ENCODE measurements around the gene KRAS.

The KRAS gene

DNA sequence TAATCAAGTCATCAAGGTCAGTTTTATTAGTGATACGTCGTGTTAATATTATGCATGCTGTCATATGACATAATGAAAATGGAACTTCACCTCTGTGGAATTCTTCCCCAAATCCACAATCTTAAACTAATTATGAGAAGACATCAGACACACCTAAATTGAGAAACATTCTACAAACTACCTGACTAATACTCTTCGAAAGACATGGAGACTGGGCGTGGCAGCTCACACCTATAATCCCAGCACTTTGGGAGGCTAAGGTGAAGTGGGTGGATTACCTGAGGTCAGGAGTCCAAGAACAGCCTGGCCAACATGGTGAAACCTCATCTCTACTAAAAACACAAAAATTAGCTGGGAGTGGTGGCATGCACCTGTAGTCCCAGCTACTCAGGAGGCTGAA is 33.3 kb upstream of the KRAS start:
- H3K9me2 ChIP-seq (replicated peaks; ENCODE audit: control insufficient read depth, low read length), result no peaks in the 10 kb centered on the region
- no peaks in the 10 kb centered on the region for H3K79me2 ChIP-seq (ENCODE audit: control insufficient read depth, low read length)
- no peak overlapping the region for H3K27ac ChIP-seq (ENCODE audit: low read depth, low read length)
- no peaks in the 10 kb centered on the region for H3F3A ChIP-seq (ENCODE audit: control insufficient read depth, insufficient read depth)
- TF ChIP-seq EZH2phosphoT487 (IDR thresholded peaks at IDR 0.05; ENCODE audit: borderline replicate concordance, low read length), result no peak
- H4K20me1 ChIP-seq (ENCODE audit: control insufficient read depth, insufficient read depth, low read depth, low read length), result no peaks in the 10 kb centered on the region
- no peak overlapping the region for H3K4me3 ChIP-seq (ENCODE audit: low read length)
- no peaks in the 10 kb centered on the region for H3K36me3 ChIP-seq (ENCODE audit: control insufficient read depth, low read length)
- H3K4me2 ChIP-seq (ENCODE audit: low read length), result no peak overlapping the region
- no peaks in the 10 kb centered on the region for H3K27me3 ChIP-seq (ENCODE audit: control insufficient read depth, low read length)
- H3K4me1 ChIP-seq (ENCODE audit: control insufficient read depth, low read length), result peaks cover 17% of the 10 kb centered on the region
- no peaks in the 10 kb centered on the region for H3K9me3 ChIP-seq (ENCODE audit: control insufficient read depth, insufficient read depth, low read length)

DNA sequence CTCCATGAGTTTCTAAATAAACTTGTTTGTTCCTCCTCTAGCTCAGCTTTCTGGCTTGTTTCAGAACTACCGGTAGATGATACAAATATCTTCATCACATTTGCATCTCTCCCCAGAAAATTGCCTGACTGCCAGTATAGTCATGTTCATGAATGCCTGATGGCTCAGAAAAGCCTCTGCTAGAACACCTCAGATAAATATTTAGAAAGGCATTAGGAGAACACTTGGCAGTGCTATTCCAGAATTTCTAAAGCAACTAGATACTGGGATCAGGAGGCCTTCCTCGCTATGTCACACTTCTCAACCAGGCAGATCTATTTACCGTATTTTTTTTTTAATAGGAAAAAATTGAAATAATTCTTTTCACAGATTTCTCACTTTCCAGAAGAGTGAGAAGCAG is 32.3 kb upstream of the KRAS start:
- Histone ChIP-seq H4K20me1 (ENCODE audit: control insufficient read depth, insufficient read depth, low read depth, low read length) (no peaks in the 10 kb centered on the region), H3K9me3 (ENCODE audit: control insufficient read depth, insufficient read depth, low read length) (no peaks in the 10 kb centered on the region), H3K9me2 (replicated peaks; ENCODE audit: control insufficient read depth, low read length) (no peaks in the 10 kb centered on the region), H3K4me2 (ENCODE audit: low read length) (peak overlapping the region; percentile 17; the same call in 1 of the 2 replicates), H3K4me3 (ENCODE audit: low read length) (no peak overlapping the region), H3K27ac (ENCODE audit: low read depth, low read length) (no peak overlapping the region), H3F3A (ENCODE audit: control insufficient read depth, insufficient read depth) (no peaks in the 10 kb centered on the region), H3K79me2 (ENCODE audit: control insufficient read depth, low read length) (no peaks in the 10 kb centered on the region), H3K36me3 (ENCODE audit: control insufficient read depth, low read length) (no peaks in the 10 kb centered on the region), H3K27me3 (ENCODE audit: control insufficient read depth, low read length) (no peaks in the 10 kb centered on the region), H3K4me1 (ENCODE audit: control insufficient read depth, low read length) (peaks cover 17% of the 10 kb centered on the region)
- no peak for TF ChIP-seq EZH2phosphoT487 (IDR thresholded peaks at IDR 0.05; ENCODE audit: borderline replicate concordance, low read length)
- TF ChIP-seq, protein P1, sequence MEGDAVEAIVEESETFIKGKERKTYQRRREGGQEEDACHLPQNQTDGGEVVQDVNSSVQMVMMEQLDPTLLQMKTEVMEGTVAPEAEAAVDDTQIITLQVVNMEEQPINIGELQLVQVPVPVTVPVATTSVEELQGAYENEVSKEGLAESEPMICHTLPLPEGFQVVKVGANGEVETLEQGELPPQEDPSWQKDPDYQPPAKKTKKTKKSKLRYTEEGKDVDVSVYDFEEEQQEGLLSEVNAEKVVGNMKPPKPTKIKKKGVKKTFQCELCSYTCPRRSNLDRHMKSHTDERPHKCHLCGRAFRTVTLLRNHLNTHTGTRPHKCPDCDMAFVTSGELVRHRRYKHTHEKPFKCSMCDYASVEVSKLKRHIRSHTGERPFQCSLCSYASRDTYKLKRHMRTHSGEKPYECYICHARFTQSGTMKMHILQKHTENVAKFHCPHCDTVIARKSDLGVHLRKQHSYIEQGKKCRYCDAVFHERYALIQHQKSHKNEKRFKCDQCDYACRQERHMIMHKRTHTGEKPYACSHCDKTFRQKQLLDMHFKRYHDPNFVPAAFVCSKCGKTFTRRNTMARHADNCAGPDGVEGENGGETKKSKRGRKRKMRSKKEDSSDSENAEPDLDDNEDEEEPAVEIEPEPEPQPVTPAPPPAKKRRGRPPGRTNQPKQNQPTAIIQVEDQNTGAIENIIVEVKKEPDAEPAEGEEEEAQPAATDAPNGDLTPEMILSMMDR (IDR thresholded peaks at IDR 0.05; ENCODE audit: low read depth, low read length, poor library complexity, severe bottlenecking), result no peak

- TF ChIP-seq EZH2phosphoT487 (IDR thresholded peaks at IDR 0.05; ENCODE audit: borderline replicate concordance, low read length), result no peak
- TF ChIP-seq, protein P1 (IDR thresholded peaks at IDR 0.05; ENCODE audit: low read depth, low read length, poor library complexity, severe bottlenecking), result no peak
- Histone ChIP-seq H3K4me3 (ENCODE audit: low read length) (no peak overlapping the region), H3K4me1 (ENCODE audit: control insufficient read depth, low read length) (peaks cover 17% of the 10 kb centered on the region), H3K27me3 (ENCODE audit: control insufficient read depth, low read length) (no peaks in the 10 kb centered on the region), H3K4me2 (ENCODE audit: low read length) (no peak overlapping the region), H3K79me2 (ENCODE audit: control insufficient read depth, low read length) (no peaks in the 10 kb centered on the region), H3F3A (ENCODE audit: control insufficient read depth, insufficient read depth) (no peaks in the 10 kb centered on the region), H4K20me1 (ENCODE audit: control insufficient read depth, insufficient read depth, low read depth, low read length) (no peaks in the 10 kb centered on the region), H3K27ac (ENCODE audit: low read depth, low read length) (no peak overlapping the region), H3K9me3 (ENCODE audit: control insufficient read depth, insufficient read depth, low read length) (no peaks in the 10 kb centered on the region), H3K9me2 (replicated peaks; ENCODE audit: control insufficient read depth, low read length) (no peaks in the 10 kb centered on the region), H3K36me3 (ENCODE audit: control insufficient read depth, low read length) (no peaks in the 10 kb centered on the region)
Measured at GRCh38 chr12:25280082-25280481, 29.4 kb upstream of the KRAS start.

DNA sequence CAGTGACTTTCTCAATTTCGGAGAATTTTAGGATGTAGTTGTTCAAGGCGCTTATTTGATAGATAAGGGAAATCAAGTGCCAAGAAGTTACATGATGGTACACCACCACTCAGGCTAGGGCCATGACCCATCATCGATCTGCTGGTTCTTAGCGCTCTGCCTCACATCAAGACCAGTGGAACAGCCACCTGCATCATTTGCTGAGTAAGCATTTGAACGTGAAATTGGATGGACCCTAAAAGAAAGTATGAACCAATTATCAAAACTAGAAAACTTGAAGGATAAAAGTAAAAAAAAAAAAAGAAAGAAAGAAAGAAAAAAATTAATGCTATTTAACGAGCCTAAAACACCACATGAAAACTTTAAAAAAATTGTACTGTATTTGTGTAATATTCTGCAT is 27.5 kb upstream of the KRAS start:
- TF ChIP-seq, protein P1 (IDR thresholded peaks at IDR 0.05; ENCODE audit: low read depth, low read length, poor library complexity, severe bottlenecking), result no peak
- TF ChIP-seq EZH2phosphoT487 (IDR thresholded peaks at IDR 0.05; ENCODE audit: borderline replicate concordance, low read length), result no peak
- Histone ChIP-seq H3K4me1 (ENCODE audit: control insufficient read depth, low read length) (peaks cover 16% of the 10 kb centered on the region), H3F3A (ENCODE audit: control insufficient read depth, insufficient read depth) (no peaks in the 10 kb centered on the region), H3K79me2 (ENCODE audit: control insufficient read depth, low read length) (no peaks in the 10 kb centered on the region), H3K36me3 (ENCODE audit: control insufficient read depth, low read length) (no peaks in the 10 kb centered on the region), H3K9me3 (ENCODE audit: control insufficient read depth, insufficient read depth, low read length) (no peaks in the 10 kb centered on the region), H3K27me3 (ENCODE audit: control insufficient read depth, low read length) (no peaks in the 10 kb centered on the region), H3K9me2 (replicated peaks; ENCODE audit: control insufficient read depth, low read length) (no peaks in the 10 kb centered on the region), H3K4me3 (ENCODE audit: low read length) (no peak overlapping the region), H4K20me1 (ENCODE audit: control insufficient read depth, insufficient read depth, low read depth, low read length) (no peaks in the 10 kb centered on the region), H3K4me2 (ENCODE audit: low read length) (no peak overlapping the region), H3K27ac (ENCODE audit: low read depth, low read length) (no peak overlapping the region)

Measured in DOHH2 (cell line).